HG03175 (cell line): ENCODE data around the gene IL19.
A peak's percentile ranks its signal among the peaks of the same experiment; 100 is the strongest.
"Not testable (repeated sequence)": the region's sequence is repeated elsewhere in the genome, so short reads cannot be mapped to it uniquely, and the experiment has no call there.

ENCODE experiments used
- ATAC-seq: cut with Tn5 transposase; IDR thresholded peaks from one replicate; pipeline ENCODE4 v1.9.1; 2021; ENCODE audit warnings: mild to moderate bottlenecking, moderate library complexity; ENCODE audit not compliant: unreplicated experiment

Gene IL19

DNA sequence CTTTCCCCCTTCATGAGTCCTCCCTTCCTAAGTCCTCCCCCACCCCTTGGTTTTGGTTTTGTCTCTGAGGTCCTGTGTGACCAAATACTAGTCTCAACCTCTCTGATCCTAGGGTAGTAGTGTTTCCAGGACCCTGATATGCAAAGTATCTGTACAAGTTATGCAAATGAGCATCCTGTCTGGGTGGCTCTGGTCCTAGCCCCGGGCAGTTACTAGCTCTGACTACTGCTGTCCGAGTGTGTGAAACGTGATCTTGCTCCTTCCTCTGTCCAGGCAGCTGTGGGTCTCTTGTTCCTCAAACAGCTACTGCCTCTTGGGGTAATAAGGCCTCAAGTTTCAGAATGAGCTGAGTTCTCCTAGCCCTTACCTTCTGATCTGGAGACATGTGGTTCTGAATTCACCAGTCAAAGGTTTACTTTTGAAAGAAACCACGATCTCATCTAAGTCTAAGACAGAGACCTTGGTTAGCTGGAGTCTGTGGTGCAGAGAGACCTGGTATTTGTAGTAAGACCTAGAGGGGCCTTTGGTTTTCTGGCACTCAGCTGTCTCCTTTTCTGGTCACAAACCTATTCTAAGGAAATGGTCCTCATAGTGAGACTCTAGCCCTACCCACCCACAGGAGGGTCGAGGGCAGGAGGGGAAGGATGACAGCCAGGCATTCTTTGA lies 31.0 kb upstream of the IL19 start:
- peak; percentile 84 for ATAC-seq

DNA sequence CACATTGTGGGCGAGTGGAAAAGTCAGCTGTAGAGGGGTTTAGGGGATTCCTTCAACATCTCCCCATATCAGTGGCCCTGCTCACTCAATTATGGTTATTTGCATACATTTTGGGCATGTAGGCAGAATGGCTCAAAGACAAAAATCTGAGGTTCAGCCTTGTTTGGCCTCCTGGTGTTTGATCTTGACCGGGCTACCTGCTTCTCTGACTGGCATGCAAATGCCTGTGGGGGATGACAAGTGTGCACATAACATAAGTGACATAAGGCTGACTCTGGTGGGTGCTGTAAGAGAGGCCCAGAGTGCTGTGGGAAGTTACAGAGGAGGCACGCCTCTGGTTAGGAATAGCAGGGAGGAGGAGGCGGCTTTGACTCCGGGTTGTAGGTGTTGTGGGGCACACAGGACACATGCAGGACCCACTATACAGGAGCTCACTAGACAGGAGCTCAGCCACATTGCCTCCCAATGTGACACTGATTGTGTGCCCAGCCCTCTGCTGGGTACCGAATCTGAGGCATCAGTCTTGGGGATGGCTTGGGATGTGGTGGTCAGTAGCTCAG lies 29.4 kb upstream of the IL19 start:
- no peak for ATAC-seq

DNA sequence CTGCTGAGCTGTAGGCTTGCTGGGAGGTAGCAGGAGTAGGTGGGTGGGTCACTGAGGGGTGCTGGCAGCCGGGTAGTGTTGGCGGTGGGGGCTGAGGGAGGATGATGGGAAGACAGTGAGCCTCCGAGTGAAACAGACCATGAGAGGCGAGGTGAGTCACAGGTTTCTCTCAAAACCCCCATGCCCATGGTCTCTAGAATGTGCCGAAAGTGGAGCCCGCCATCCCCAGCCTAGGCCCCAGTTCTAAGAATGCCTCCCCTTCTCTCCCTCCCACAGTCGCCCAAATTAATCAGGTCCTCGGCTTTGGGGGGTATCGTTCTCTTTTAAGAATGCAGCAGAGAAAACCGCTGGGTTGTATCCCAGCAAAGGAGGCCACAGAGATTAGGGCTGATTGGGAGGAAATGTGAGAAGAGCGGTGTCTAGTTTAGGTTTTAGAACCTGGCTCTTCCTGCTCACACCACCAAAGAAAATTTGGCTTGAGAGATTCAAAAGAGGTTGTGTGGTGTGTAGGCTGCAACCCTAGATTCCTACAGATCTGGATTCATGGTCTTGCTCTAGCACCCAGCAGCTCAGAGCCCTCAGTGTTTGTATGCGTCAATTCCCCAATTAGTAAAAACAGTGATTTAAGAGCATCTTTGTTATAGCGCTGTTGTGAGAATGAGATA lies 27.7 kb upstream of the IL19 start:
- no peak for ATAC-seq

DNA sequence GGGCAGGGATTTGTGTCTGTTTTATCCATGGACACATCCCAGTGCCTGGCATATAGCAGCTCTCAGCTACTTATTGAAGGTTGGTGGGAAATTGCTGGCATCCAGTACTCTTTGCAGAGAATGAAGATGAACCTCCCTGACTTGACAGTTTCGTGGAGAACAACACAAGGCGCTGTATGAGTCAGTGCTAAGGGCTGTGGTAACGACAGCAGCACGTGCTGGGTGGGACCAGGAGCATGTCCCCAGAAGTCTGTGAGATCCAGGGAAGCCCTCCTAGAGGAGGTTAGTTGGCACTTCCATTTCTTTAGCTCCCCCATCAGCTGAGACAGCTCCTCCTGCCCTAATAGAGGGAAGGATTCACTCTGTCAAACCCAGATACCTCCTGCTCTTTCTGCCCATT lies 25.9 kb upstream of the IL19 start:
- no peak for ATAC-seq

DNA sequence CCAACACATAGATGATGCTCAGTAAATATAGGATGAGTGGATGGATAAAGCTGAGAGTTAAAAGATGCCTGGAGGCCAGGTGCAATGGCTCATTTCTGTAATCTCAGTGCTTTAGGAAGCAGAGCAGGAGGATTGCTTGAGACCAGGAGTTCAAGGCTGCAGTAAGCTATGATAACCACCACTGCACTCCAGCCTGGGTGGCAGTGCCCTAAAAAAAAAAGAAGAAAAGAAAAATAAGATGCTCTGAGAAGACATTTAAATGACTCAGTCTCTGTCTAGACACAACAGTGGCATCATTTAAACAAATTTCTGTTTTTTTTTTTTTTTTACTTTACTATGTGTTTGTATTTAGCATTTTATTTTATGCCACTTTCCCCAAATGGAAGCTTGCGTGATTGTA lies 25.3 kb upstream of the IL19 start:
- no peak for ATAC-seq

DNA sequence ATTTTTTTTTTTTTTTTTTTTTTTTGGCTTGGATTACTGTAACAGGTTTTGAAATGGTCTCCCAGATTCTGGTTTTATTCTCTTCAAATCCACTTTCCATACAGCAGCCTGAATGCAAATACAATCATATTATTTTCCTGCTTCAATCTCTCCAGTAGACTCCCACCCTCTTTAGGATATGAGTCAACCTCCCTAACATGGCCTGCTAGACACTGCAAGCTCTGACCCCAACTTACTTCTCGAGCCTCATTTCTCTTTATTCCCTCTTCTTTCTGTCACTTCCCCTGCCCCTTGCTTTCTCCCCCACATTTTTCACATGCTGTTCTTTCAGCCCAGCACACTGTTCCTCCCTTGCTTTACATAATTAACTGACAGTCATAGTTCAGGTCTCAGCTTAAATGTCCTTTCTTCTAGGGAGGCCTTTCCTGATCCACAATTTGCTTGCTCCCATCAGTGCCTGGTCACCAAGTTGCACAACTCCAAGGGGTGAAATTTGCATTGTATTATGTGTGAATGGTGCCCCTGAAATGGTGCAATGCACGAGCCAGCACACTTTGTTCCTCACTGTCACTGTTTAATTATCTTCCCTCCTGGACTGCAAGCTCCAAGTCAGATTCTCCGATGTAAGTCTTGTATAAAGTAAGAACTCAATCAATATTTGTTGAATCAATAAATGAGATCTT lies 22.1 kb upstream of the IL19 start:
- ATAC-seq, result no peak

DNA sequence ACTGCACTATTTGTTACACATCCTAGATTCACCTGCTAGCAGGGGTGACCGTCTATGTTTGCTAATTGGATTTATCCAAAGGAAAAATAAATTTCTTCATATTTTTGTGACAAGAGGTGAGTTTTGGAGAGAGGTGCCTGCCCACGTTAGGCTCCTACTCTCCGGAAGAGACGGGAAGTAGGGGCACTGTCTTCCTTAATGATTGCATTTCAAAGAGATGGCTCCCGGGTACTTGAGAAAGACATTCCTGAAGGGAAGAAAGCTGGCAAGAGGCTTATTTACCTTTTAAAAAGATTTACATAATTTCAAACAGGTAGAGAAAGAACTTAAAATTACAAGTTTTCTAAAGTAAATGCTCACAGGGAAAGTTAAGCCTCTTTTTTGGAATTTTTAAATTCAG lies 18.7 kb upstream of the IL19 start:
- no peak for ATAC-seq

DNA sequence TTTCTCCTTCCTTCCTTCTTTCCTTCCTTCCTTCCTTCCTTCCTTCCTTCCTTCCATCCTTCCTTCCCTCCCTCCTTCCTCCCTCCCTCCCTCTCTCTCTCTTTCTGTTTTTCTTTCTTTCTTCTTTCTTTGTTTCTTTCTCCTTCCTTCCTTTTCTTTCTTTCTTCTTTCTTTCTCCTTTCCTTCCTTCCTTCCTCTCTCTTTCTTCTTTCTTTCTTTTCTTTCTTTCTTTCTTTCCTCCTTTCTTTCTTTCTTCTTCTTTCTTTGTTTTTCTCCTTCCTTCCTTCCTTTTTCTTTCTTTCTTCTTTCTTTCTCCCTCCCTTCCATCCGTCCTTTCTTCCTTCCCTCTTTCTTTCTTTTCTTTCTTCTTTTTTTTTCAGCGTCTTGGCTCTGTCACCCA lies 18.1 kb upstream of the IL19 start:
- ATAC-seq, result no peak

DNA sequence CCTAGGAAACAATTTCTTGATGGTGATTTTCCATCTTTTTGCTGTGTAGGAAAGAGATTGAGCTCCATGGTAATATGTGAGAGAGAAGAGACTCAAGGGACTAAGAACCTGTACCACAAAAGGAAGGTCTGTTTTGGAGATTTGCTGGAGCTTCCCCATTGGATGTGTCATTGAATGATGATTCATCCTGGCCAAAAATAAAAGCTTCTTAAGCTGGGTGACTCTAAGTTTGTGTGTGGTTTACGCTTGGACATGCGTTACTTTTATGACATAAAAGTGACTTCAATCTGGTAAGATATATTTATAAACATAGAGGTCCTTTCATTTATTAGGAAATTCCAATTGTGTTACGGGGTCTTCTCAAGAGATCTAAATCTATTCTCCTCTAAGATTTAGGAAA lies 17.4 kb upstream of the IL19 start:
- no peak for ATAC-seq

DNA sequence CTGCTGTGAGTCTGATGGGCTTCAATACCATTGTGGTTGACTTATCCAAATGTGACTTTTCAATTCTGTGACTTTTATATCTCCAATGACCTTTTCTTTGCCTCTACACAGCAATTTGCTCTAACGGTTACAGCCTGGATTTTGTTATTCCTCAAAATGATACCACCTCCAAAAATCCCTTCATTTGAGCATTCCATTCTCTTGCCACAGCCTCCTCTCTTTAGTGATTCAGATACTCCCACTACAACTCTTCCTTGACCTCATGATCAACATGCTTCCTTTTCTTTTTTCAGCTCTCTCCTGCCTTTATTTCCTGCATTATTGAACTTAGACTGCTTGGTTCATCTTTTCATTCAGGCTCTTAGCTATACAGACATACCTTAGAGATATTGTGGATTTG lies 16.6 kb upstream of the IL19 start:
- no peak for ATAC-seq

DNA sequence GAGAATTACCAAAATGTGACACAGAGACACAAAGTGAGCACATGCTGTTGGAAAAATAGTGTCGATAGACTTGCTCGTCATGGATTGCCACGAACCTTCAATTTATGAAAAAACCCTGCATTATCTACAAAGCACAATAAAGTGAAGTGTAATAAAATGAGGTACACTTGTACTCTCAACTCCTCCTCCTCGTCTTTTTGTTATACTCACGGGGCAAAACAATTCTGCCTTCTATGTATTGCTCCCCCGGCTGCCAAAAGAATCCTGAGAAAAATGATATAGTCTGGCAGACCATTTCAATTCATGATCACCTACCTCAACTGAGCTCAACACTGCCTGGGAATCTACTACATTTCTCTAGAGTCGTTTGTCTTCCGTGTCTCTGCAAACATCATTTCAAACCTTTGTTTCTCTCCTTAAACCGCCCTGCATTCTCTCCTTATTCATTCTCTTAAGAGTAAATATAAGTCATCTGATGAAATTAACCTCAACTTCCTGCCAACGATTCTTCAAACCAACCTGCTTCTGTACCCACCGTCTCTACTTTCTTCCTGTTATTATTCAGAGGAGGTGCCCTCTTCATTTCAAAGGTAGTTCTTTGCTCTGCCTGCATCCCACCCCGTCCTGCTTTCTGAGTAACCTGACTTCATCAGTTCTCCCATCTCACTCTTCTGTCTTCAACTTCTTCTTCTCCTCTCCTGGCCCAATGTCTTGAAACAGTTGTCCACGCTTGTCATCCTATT lies 12.9 kb upstream of the IL19 start:
- ATAC-seq, result no peak

DNA sequence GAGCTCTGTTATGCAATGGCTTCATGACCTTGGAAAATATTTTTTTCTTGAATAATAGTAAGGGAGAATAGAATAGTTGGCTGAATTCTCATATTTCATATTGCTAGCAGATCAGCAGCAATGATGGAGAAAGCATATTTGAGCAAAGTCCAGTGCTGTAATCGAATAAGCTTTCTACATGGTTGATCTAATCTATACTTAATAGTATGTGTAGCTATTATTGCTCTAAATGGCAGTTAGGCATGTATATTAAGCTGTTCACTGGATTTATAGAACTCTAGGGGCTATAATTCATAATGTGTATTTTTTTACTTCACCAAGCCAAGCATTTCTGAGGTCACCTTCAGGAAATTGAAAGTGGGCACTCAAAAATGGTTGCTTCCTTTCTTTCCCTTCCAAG lies 10.0 kb upstream of the IL19 start:
- no peak for ATAC-seq

DNA sequence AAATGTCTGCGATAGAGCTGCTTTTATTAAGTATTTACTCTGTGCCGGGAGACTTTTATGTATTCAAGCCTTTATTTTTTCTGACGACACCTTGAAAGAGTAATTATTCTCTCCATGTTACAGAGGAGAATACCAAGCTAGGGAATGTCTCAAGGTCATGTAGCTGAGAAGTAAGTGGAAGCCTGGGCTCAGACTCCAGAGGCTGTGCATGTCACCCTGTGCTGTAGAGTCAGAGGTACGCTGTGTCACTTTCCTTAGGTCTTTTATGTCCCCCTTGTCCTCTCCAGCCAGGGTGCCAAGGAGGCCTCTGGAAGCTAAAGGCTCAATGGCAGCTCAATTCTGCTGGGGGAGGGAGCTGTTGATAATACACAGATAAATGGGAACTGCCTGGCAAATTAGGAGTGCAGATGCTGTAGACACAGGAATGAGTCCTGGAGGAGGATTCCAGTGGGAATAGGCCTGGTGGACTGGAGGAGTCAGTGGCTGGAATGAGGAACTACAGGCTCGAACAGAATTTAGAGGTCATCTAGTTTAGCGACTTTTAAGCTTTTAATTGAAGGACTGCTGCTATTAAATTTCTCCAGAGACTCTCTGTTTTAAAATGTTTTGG lies 9.3 kb upstream of the IL19 start:
- ATAC-seq, result no peak

DNA sequence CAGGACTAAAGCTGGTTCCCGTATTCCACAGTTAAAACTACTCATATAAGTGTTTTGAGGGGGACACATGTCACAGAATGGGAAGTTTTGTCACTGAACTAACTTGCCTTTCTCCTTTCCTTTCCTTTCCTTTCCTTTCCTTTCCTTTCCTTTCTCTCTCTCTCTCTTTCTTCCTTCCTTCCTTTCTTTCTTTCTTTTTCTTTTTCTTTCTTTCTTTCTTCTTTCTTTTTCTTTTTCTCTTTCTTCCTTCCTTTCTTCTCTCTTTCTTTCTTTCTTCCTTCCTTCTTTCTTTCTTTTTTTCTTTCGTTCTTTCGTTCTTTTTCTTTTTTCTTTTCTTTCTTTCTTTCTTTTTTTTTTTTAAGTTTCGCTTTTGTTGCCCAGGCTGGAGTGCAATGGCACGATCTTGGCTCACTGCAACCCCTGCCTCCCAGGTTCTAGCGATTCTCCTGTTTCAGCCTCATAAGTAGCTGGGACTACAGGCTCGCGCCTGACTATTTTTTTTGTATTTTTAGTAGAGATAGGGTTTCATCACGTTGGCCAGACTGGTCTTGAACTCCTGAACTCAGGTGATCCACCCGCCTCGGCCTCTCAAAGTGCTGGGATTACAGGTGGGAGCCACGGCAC lies 7.7 kb upstream of the IL19 start:
- ATAC-seq, result not testable (repeated sequence)

DNA sequence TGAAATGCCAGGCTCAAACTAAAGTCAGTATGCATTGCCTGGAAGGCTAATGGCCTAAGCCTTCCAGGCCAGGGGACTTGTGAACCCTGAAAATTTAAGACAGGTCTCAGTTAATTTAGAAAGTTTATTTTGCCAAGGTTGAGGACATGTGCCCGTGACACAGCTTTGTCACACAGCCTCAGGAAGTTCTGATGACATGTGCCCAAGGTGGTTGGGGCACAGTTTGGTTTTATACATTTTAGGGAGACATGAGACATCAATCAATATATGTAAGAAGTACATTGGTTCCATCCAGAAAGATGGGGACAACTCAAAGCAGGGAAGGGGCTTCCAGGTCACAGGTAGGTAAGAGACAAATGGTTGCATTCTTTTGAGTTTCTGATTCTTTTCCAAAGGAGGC lies 4.8 kb upstream of the IL19 start:
- ATAC-seq, result not testable (repeated sequence)

DNA sequence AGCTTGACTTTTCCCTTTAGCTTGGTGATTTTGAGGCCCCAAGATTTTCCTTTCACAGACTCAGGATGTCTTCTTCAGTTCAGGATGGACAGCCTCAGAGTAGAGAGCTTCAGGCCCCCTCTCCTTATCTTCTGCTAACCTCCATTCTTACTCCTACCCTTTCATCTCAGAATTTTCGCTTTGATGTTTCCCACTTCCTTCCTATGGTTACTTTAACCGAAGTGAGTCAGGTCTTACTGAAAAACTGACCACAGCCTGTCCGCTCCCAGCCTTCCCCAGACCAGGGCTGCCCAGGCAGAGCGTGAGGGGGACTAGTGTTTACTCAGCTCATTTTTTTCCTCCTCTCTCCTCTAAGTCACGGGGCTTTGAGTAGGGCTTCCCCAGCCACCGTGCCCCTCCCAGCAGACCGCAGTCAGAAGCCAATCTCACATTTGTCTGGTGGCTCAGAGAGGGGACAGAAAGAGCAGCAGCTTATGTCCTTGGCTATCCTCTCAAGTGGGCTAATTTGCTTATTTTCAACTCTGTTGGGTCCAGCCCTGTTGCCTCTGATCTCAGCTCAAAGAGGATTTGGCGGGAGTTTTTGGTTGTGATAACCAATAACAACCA lies 4.2 kb upstream of the IL19 start:
- ATAC-seq, result peak; percentile 35

DNA sequence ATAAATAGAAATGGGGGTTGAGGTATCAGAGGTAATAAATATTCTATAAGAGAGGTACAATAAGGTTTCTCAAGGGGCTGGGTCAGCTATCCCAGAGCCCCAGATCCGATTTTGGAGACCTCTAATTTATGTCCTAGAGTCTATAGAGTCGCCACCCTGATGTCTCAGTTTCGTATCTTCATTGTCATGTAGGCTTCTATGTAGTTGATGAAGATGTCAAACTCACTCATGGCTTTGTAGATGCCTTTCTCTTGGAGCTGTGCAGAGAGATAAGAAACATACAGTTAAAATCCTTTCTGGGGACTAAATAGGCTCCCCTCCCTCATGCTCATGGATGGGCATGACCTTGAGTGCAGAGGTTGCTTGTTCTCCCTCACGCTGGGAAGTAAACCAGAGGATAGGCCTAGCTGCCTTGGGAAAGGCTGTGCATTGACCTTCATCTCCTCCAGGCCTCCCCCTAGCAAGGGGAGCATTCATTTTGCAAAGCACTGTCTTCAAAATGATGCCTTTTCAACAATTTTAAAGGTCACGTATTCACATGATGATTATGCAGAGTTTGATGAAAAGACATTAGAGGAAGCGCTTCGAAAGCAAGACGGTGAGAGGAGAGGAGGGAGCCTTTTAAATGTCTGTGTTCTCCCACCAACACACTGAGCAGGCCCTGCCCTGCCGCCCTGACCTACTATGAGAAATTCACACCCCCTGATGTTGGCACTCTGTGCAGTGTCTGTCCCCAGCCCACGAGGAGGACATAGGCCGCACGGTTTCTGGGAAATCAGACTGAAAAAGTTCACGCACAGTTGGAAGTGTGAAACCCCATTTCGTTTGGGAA lies 1.9 kb upstream of the IL19 start:
- peak; percentile 28 for ATAC-seq

DNA sequence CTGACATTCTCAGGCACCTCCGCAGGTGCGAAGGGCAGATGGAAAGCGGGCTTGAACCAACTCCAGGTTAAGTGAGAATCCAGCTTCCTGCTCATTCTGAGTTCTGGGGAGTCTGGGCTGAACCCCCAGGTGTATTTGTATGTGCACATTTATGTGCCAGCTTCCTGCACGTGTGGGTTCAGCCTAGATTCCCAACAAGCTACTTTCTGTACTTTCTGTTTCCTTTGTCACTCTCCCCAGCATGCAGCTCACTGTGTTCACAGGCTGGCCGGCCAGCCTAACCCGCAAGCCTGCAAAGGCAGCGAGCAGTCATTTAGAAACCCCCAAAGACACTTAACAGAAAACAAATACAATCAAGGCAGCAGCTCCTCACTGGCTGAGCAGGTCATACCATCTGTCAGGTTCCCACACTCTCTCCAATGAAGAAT lies 1.3 kb upstream of the IL19 start:
- ATAC-seq, result peak; percentile 74

DNA sequence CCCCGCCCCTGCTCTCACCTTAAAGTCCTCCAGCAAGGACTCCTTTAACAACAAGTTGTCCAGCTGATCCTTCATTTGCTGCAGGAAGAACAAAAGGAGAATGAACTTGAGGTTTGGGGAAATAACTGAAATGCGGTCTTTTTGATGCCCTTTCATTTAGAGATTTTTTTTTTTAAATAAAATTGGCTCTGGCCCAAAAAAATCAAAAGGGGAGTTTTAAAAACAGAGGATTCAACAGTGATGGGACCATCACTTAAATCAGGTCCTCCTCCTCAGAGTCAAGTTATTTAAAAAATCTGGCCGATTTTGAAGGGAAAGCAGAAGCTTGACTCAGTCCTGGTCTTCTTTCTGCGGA lies 742 bp downstream of the IL19 start:
- no peak for ATAC-seq
